Smooth muscle cell (in vitro differentiated cells): ENCODE results near the gene CPNE4. TPM values are rescaled to one million over a fixed set of nuclear protein-coding genes. Genes with fewer than 3 reads are reported as not detected.

Experiments used
- DNase-seq: peaks from one replicate; lab custom pipeline; 2025; ENCODE audit not compliant: unreplicated experiment; lab: John Stamatoyannopoulos, UW
- H2AFZ ChIP-seq: fragments of 200-600 bp; sonication (generic); 2 replicates; pipeline ENCODE4 v1.6.0; 2016; ENCODE audit warnings: antibody characterized with exemption, low read depth, mild to moderate bottlenecking
- H3F3A ChIP-seq: fragments of 200-600 bp; sonication (generic); 2 replicates; pipeline ENCODE4 v1.6.0; 2017; ENCODE audit warnings: antibody characterized with exemption, low read depth
- H3K27ac ChIP-seq: fragments of 200-600 bp; sonication (generic); 2 replicates; pipeline ENCODE4 v1.5.1; 2016; ENCODE audit warnings: low read depth, mild to moderate bottlenecking
- H3K27me3 ChIP-seq: fragments of 200-600 bp; sonication (generic); 2 replicates; pipeline ENCODE4 v1.6.1; 2016; ENCODE audit warnings: low read depth, mild to moderate bottlenecking
- H3K36me3 ChIP-seq: fragments of 200-600 bp; sonication (generic); 2 replicates; pipeline ENCODE4 v1.5.1; 2016; ENCODE audit warnings: low read depth
- H3K4me1 ChIP-seq: fragments of 200-600 bp; sonication (generic); 2 replicates; pipeline ENCODE4 v1.5.1; 2016; ENCODE audit warnings: low read depth
- H3K4me2 ChIP-seq: fragments of 200-600 bp; sonication (generic); 2 replicates; pipeline ENCODE4 v1.6.0; 2016; ENCODE audit warnings: mild to moderate bottlenecking
- H3K4me3 ChIP-seq: fragments of 200-600 bp; sonication (generic); 2 replicates; pipeline ENCODE4 v1.5.1; 2016; ENCODE audit warnings: mild to moderate bottlenecking
- H3K79me2 ChIP-seq: fragments of 200-600 bp; sonication (generic); 2 replicates; pipeline ENCODE4 v1.6.0; 2016; ENCODE audit warnings: low read depth, mild to moderate bottlenecking
- H3K9ac ChIP-seq: fragments of 200-600 bp; sonication (generic); 2 replicates; pipeline ENCODE4 v1.6.0; 2016; ENCODE audit warnings: low read depth
- H3K9me3 ChIP-seq: fragments of 200-600 bp; sonication (generic); replicated peaks from 2 replicates; pipeline ENCODE4 v1.5.1; 2016; ENCODE audit warnings: low read depth
- H4K20me1 ChIP-seq: fragments of 200-600 bp; sonication (generic); 2 replicates; pipeline ENCODE4 v1.6.0; 2016; ENCODE audit warnings: low read depth
- CTCF ChIP-seq: fragments of 200-600 bp; sonication (generic); IDR thresholded peaks from 2 replicates; pipeline ENCODE4 v1.5.1; 2017; ENCODE audit warnings: borderline replicate concordance, mild to moderate bottlenecking, antibody characterized with exemption; ENCODE audit not compliant: insufficient read depth, poor library complexity, severe bottlenecking
- WGBS: methylation state at CpG from one replicate; pipeline ENCODE4 v1.1.7; 2016; ENCODE audit warnings: low lambda C conversion rate; 5-methylcytosine and 5-hydroxymethylcytosine counted together
- polyA plus RNA-seq: library from polyadenylated mRNA; unstranded; fragments of >200 nt; fragmentation: Nextera tagmentation; extraction: Ambion mirVana; gene quantifications from 2 replicates; pipeline ENCODE4 v1.2.1, GENCODE V29; 2016
- total RNA-seq: library from RNA; depleted of rRNA; stranded (reverse); fragments of >200 nt; gene quantifications from 2 replicates; pipeline ENCODE4 v1.2.3, GENCODE V29; 2014

The CPNE4 gene
- total and polyA plus RNA-seq, 2 experiments from 2014 or later: 0.05 to 1.6 TPM

GRCh38 chr3:131756405-131756804 is 278.4 kb downstream of the CPNE4 start:
- no peak for TF ChIP-seq CTCF
- Histone ChIP-seq H3K36me3 (no peaks in the 10 kb centered on the region), H3K4me2 (no peak overlapping the region), H3K4me1 (no peaks in the 10 kb centered on the region), H3K4me3 (no peak overlapping the region), H3K79me2 (no peaks in the 10 kb centered on the region), H3K9me3 (no peaks in the 10 kb centered on the region), H3K27ac (no peak overlapping the region), H3F3A (no peaks in the 10 kb centered on the region), H3K9ac (no peak overlapping the region), H3K27me3 (no peaks in the 10 kb centered on the region), H4K20me1 (no peaks in the 10 kb centered on the region), H2AFZ (no peak overlapping the region)
- 89% methylated on average over 2 of the region's 2 CpGs for WGBS
- no peak for DNase-seq

DNA sequence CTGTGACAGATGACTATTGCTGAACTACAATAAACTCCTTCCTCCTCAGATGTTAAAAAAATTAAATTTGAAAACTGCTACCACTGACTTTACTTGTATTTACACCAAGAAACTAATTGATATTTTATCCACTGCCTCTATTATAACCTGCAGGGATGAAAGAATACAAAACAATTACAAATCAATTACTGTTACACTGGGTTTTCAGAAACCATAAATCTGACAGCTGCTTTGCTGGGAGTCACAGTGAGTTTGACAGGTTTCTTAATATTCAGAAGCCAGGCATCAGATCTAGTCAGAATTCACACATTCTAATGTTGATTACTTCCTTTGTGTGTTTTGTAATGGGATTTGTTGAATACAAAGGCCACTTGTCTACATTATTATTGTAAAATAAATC is 279.4 kb downstream of the CPNE4 start:
- H4K20me1 ChIP-seq: no peaks in the 10 kb centered on the region
- no peak overlapping the region for H3K27ac ChIP-seq
- no peak for TF ChIP-seq CTCF
- no peak for DNase-seq
- H3K27me3 ChIP-seq: no peaks in the 10 kb centered on the region
- H3K4me3 ChIP-seq: no peak overlapping the region
- H3K9me3 ChIP-seq: no peaks in the 10 kb centered on the region
- no peak overlapping the region for H3K9ac ChIP-seq
- H3F3A ChIP-seq: no peaks in the 10 kb centered on the region
- no peak overlapping the region for H2AFZ ChIP-seq
- no peaks in the 10 kb centered on the region for H3K79me2 ChIP-seq
- H3K36me3 ChIP-seq: no peaks in the 10 kb centered on the region
- H3K4me1 ChIP-seq: no peaks in the 10 kb centered on the region
- H3K4me2 ChIP-seq: no peak overlapping the region

DNA sequence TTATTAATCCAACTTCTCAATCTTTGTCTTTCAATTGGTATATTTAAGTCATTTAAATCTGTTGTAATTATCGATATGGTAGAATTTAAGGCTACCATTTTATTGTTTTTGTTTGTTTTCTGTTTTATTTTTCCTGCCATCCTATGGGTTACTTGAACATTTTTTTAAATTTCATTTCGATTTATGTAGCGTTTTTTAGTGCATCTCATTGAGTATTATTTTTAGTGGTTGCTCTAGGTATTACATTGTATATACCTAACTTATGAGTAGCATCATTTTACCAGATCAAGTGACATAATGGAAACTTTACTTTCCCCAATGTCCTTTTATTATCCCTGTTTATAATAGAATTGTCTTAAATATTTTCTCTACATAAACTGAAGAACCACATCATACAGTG is 284.6 kb downstream of the CPNE4 start:
- no peak overlapping the region for H2AFZ ChIP-seq
- DNase-seq: no peak
- no peaks in the 10 kb centered on the region for H3K9me3 ChIP-seq
- H3F3A ChIP-seq: no peaks in the 10 kb centered on the region
- H3K4me2 ChIP-seq: no peak overlapping the region
- 88% methylated on average over 3 of the region's 3 CpGs for WGBS
- H3K4me1 ChIP-seq: no peaks in the 10 kb centered on the region
- no peak overlapping the region for H3K27ac ChIP-seq
- no peaks in the 10 kb centered on the region for H3K36me3 ChIP-seq
- no peak overlapping the region for H3K9ac ChIP-seq
- no peak overlapping the region for H3K4me3 ChIP-seq
- H4K20me1 ChIP-seq: no peaks in the 10 kb centered on the region
- no peaks in the 10 kb centered on the region for H3K79me2 ChIP-seq
- no peak for TF ChIP-seq CTCF
- no peaks in the 10 kb centered on the region for H3K27me3 ChIP-seq

DNA sequence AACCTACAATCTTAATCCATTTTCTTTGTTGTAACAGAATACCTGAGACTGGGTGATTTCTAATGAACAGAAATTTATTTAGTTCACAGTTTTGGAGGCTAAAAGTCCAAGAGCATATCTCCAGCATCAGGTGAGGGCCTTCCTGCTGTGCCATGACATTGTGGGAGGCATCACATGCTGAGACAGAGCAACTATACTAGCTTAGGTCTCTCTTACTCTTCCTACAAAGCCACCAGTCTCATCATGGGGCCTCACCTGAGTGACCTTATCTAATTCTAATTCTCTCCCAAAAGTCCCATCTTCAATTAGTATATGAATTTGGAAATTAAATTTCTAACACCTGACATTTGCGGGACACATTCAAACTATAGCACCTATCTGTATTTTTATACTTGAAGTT is 285.0 kb downstream of the CPNE4 start:
- Histone ChIP-seq H3F3A (no peaks in the 10 kb centered on the region), H3K36me3 (no peaks in the 10 kb centered on the region), H3K4me1 (no peaks in the 10 kb centered on the region), H3K27ac (no peak overlapping the region), H3K4me3 (no peak overlapping the region), H3K27me3 (no peaks in the 10 kb centered on the region), H3K9ac (no peak overlapping the region), H3K79me2 (no peaks in the 10 kb centered on the region), H3K9me3 (no peaks in the 10 kb centered on the region), H4K20me1 (no peaks in the 10 kb centered on the region), H3K4me2 (no peak overlapping the region), H2AFZ (no peak overlapping the region)
- 100% methylated on average over 1 of the region's 1 CpG for WGBS
- no peak for DNase-seq
- no peak for TF ChIP-seq CTCF
